ENCODE data around the gene MAPKAP1.

MAPKAP1 gene

DNA sequence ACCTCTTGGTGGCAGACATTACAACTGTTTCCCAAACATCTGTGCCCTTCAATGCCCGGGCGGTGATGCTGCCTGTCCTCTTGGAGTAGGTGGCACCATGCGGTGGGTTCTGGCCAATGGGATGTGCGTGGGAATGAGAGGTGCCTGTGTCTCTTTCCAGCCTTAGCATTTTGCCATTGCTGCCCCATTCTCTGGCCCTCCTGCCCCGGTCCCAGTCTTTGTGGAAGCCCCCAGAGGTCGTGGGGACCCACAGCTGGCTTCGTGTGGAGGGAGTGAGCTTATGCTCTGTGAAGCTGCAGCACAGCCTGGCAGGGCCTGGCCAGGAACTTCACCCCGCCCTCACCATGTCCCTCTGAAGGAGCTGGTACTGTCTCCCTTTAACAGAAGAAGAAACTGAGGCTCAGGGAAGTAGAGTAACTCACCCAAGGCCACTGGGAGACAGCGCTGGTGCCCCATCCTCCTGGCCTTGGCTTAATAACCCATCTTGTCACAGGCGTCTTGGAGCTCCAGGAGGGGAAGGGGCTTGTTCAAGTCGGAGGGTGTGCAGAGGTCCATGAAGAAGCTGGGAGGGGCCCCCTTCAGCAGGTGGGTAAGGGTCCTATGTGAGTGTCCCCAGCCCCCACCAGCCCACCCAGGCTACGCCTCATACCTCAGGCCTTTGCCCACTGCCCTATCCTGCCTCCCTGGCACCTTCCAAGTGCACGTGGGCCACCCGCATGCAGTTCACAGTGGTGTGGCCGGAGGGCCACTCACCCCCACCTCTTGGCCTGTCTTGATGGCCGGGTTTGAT lies 271.8 kb downstream of the MAPKAP1 start:
- no peaks in the 10 kb centered on the region for H3K27me3 Mint-ChIP-seq
- H3K4me1 Mint-ChIP-seq (ENCODE audit: low read depth) = no peaks in the 10 kb centered on the region
- H3K36me3 Mint-ChIP-seq (ENCODE audit: low read depth) = peaks cover 17% of the 10 kb centered on the region
- H3K4me3 Mint-ChIP-seq = no peak overlapping the region
- H3K9me3 Mint-ChIP-seq = no peaks in the 10 kb centered on the region
- H3K27ac Mint-ChIP-seq = no peak overlapping the region

DNA sequence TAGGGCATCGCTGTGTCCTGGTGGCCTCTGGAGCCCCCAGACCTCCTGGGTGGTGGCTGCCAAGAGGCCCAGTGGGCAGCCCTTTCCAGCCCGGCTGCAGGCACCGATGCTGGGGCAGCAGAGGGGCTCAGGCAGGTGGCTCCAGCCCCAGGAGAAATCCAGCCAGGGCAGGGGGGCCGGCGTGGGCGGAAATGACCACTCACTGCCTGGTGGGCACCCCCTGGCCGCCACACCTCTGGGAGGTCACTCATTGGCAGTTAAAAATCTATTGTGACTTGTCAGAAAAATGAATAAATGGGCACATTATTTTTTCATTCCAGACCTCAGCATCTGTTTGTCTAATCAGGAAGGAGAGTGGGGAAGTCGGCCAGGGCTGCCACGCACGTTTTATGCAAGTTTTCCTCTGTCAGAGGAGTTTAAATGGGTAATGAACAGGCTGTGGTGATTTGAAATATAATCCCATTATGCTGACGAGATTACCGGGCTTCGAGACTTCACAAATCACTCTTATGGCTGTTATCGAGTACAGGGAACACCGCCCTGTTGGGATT lies 273.5 kb downstream of the MAPKAP1 start:
- Mint-ChIP-seq H3K27me3 (no peaks in the 10 kb centered on the region), H3K36me3 (ENCODE audit: low read depth) (peaks cover 11% of the 10 kb centered on the region), H3K9me3 (no peaks in the 10 kb centered on the region), H3K27ac (no peak overlapping the region), H3K4me3 (no peak overlapping the region), H3K4me1 (ENCODE audit: low read depth) (no peaks in the 10 kb centered on the region)

DNA sequence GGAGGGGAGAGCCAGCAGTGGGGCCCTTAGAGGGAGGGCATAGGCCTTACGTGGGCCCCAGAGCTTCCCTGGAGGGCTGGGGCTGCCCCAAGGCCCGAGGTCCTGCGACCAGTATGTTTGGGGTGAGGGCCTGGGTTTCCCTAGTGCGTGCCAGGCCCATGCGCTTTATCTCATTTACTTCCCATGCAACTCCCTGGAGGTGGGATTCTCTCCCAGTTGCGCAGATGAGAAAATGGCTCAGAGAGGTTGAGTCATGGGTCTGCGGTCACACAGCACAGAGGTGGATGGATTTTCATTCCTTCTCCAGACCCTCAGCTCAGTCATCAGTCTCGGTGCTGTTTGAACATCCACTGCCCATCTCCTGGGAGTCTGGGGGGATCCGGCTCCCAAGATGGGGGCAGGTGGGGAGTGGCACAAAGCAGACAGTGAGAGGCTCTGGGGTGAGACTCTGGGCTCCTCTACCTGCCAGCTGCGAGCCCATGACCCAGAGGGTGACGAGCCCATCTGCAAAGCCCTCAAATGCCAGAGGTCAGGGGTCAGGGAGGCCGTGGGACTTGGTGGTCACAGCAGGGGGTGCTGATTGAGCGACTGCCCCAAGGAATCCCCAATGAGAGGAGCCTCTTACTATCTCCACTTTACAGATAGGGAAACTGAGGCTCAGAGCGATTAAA lies 274.2 kb downstream of the MAPKAP1 start:
- H3K36me3 Mint-ChIP-seq (ENCODE audit: low read depth) = peaks cover 4% of the 10 kb centered on the region
- no peaks in the 10 kb centered on the region for H3K9me3 Mint-ChIP-seq
- H3K27ac Mint-ChIP-seq = no peak overlapping the region
- no peaks in the 10 kb centered on the region for H3K27me3 Mint-ChIP-seq
- no peak overlapping the region for H3K4me3 Mint-ChIP-seq
- H3K4me1 Mint-ChIP-seq (ENCODE audit: low read depth) = no peaks in the 10 kb centered on the region

DNA sequence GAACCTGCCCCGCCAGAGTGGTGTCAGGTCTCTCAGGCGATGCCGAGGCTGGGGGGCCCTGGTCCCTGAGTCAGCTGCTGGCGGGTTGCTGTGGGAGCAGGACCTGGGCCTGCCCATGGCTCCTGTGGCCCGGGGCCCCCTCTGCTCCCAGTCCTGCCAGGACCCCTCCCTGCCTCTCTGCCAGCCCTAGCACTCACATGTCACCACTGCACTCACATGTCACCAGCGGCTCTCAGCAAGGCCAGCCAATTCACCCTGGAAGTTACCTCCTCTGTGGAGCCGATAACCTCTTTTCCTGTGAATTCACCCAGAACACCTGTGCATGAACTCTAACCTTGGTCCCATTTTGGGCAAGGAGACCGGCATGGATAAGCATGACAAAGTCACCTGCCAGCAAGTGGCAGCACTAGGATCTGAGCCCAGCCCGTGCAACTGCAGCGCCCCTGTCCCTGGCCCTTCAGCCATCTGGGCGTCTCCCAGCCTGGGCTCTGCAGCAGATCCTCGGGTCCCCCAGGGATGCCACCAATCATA lies 275.2 kb downstream of the MAPKAP1 start:
- Mint-ChIP-seq H3K36me3 (ENCODE audit: low read depth) (no peaks in the 10 kb centered on the region), H3K27ac (no peak overlapping the region), H3K9me3 (no peaks in the 10 kb centered on the region), H3K27me3 (no peaks in the 10 kb centered on the region), H3K4me1 (ENCODE audit: low read depth) (no peaks in the 10 kb centered on the region), H3K4me3 (no peak overlapping the region)

DNA sequence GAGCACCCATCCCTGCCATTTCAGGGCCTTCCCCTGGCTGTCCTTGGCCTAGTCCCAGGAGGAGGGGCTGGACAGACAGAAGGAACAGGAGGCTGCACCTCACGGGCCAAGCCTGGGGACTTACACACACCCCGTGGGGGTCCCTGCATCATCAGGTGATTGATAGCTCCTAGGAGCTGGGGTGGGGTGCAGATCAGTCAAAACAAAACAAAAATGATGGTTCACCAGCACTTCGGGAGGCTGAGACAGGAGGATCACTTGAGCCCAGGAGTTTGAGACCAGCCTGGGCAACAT lies 276.0 kb downstream of the MAPKAP1 start:
- Mint-ChIP-seq H3K27ac (no peak overlapping the region), H3K4me1 (ENCODE audit: low read depth) (no peaks in the 10 kb centered on the region), H3K27me3 (no peaks in the 10 kb centered on the region), H3K36me3 (ENCODE audit: low read depth) (no peaks in the 10 kb centered on the region), H3K9me3 (no peaks in the 10 kb centered on the region), H3K4me3 (no peak overlapping the region)

DNA sequence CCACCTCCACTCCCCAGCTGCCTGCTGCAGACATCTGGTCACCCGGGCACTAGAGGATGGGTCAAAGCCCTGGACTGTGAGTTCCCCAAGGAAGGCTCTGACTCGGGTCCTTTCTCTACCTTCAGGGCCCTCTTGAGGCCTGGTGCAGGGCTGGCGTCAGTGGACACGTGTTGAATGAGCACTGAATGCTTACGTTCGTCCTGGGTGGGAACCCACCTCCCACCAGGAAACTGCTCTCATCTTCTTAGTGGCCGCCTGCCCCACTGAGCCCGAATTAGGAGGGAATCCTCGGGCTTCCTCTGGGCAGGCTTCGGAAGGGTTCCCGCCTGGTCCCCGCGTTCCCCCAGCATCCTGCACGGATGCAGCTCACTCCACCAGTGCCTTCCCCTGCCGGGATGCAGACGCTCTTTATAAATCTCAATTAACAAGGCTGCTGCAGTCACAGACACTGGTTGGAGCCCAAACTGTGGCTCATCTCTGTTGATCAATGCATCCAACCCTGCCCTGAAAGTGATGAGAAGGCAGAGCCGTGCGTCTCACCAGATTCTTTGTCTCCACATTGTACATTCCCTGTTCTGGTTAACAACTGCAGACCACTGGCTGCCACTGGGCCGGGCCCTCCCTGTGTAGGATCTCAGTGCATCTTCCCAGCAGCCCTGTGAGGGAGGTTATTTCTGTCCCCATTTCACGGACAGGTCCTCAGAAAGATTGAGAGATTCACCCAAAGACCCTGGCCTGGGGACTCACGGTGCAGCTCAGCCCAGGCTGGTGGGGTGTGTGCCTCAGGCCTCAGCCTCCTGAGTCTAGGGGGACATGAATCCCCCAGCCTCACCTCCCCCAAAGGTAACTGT lies 276.6 kb downstream of the MAPKAP1 start:
- Mint-ChIP-seq H3K27ac (no peak overlapping the region), H3K4me3 (no peak overlapping the region), H3K27me3 (no peaks in the 10 kb centered on the region), H3K4me1 (ENCODE audit: low read depth) (no peaks in the 10 kb centered on the region), H3K36me3 (ENCODE audit: low read depth) (no peaks in the 10 kb centered on the region), H3K9me3 (no peaks in the 10 kb centered on the region)

DNA sequence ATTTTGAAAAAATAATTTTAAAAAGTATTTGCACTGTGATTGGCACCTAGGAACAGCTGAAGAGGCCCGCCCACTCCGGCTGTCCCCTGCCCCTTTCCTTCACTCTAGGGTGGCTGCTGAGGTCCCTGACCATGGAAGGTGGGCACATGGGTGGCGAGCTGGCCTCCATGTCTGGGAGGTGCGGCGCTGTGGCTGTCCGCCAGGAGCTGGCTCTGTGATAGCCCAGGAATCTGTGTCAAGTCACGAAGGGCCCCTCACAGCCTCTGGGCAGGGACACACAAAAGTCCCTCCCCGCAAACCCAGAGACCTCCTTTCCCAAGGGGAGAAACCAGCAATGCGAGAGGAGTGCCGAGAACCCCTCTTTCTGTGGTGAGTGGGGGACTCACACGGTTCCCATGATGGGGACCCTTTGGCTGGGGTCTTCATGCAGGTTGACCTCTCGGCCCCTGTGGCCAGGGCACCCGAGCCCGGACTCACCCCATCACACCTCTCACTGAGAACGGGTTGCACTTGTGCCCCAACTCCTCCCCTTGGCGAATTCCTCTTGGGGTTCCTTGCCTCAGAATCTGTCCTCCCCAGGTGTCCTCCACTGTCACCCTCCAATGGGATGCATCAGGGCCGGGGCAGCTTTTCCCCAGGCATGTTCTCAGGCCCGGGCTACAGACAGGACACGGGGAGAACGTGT lies 277.4 kb downstream of the MAPKAP1 start:
- H3K27me3 Mint-ChIP-seq = no peaks in the 10 kb centered on the region
- H3K27ac Mint-ChIP-seq = no peak overlapping the region
- no peaks in the 10 kb centered on the region for H3K36me3 Mint-ChIP-seq (ENCODE audit: low read depth)
- no peaks in the 10 kb centered on the region for H3K9me3 Mint-ChIP-seq
- H3K4me1 Mint-ChIP-seq (ENCODE audit: low read depth) = no peaks in the 10 kb centered on the region
- no peak overlapping the region for H3K4me3 Mint-ChIP-seq

DNA sequence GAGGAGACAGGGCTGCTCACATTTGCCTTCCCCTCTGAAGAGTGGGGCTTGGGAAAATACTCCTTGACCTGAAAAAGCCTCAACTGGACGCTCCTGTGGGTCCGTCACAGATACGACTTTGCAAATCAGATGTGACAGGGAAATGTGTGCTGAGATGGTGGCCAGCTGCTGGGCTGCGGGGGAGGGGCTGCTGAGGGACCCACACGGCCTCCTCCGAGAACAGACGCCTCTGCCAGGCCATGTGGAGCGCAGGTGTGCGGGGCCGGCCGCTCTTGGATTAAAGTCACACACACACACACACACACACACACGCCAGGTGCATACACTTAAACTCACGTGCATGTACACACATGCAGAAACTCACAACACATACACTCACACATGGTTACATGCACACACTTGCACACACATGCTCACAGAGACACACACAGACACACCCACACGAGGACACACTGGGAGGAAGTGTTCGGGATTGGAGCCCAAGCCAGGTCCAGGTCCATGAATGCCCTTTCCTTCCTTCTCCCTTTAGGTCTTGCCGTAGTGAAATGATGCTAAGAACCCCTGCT lies 278.0 kb downstream of the MAPKAP1 start:
- H3K4me1 Mint-ChIP-seq (ENCODE audit: low read depth) = no peaks in the 10 kb centered on the region
- no peak overlapping the region for H3K4me3 Mint-ChIP-seq
- H3K9me3 Mint-ChIP-seq = no peaks in the 10 kb centered on the region
- no peaks in the 10 kb centered on the region for H3K36me3 Mint-ChIP-seq (ENCODE audit: low read depth)
- H3K27ac Mint-ChIP-seq = no peak overlapping the region
- H3K27me3 Mint-ChIP-seq = no peaks in the 10 kb centered on the region

DNA sequence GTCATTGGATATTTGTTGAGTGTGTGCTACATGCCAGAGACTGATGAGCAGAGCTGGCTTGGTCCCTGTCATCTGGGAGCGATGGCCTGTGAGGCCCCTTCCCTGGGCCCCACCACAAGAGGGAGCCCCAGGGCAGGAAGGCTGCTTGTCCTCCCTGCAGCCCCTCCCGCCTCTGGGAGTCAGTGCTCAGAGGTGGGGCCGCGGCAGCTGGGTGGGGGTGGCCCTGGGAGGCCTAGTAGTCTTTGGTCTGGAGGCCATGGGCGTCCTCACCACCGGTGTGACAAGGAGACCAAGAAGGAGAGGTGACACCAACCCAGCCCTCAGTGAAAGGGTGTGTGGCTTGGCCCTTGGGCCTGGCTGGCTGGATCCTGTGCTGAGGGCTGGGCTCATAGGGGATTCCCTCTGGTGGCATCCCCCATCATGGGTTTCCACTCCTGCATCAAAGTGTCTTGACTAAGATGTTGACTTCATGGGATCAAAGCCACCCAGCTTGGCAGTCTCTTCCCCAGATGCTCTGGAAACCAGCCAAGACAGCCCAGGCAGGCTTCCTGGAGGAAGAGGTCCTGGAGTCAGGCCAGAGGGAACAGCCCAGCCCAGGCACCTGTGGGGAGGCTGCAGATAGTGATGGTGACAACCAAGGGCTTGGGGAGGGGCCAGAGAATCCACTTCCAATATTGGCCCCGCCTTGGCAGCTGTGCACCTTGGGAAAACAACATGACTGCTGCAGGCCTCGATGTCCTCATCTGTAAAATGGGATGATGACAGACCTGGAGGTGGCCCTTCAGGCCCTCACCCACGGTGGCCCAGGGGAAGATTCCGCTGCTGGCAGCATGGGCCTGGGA lies 278.7 kb downstream of the MAPKAP1 start:
- H3K27me3 Mint-ChIP-seq = no peaks in the 10 kb centered on the region
- no peaks in the 10 kb centered on the region for H3K36me3 Mint-ChIP-seq (ENCODE audit: low read depth)
- no peak overlapping the region for H3K4me3 Mint-ChIP-seq
- H3K4me1 Mint-ChIP-seq (ENCODE audit: low read depth) = no peaks in the 10 kb centered on the region
- no peak overlapping the region for H3K27ac Mint-ChIP-seq
- H3K9me3 Mint-ChIP-seq = no peaks in the 10 kb centered on the region

DNA sequence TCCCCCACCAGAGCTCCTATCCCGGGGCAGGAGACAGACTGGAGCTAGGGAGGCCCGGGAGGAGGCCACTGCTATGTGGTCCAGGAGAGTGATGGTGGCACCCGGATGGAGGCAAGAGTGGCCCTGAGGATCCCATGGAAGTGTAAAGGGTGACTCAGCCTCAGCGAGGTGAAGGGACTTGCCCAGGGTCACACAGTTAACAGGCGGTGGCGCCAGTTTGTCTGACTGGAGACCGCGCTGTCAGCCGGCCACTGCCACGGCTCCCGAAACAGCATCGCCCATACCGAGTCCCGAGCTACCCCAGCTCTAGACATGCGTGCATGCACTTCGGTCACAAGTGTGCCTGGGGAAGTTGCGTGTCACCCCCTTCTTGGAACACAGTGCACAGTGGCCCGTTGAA lies 279.5 kb downstream of the MAPKAP1 start:
- Mint-ChIP-seq H3K27ac (no peak overlapping the region), H3K4me3 (no peak overlapping the region), H3K9me3 (no peaks in the 10 kb centered on the region), H3K27me3 (no peaks in the 10 kb centered on the region), H3K4me1 (ENCODE audit: low read depth) (no peaks in the 10 kb centered on the region), H3K36me3 (ENCODE audit: low read depth) (no peaks in the 10 kb centered on the region)

DNA sequence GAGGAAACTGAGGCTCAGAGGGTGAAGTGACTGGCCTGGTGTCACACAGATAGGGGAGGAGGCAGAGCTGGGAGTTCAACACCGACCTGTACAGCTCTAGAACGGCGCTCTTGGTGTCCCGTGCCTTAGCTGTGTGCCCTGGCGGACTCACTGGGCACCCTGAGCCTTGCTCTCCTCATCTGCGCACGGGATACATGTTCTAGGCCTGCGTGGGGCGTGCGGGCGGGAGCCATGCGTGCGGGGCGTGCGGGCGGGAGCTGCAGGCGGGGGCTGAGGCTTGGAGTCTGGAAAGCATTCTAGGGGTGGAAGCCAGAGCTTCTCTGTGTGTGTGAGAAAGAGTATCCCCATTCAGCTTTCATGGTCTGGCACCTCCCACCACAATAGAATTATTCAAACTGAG lies 280.1 kb downstream of the MAPKAP1 start:
- Mint-ChIP-seq H3K9me3 (no peaks in the 10 kb centered on the region), H3K4me1 (ENCODE audit: low read depth) (no peaks in the 10 kb centered on the region), H3K27me3 (no peaks in the 10 kb centered on the region), H3K4me3 (no peak overlapping the region), H3K27ac (no peak overlapping the region), H3K36me3 (ENCODE audit: low read depth) (no peaks in the 10 kb centered on the region)

DNA sequence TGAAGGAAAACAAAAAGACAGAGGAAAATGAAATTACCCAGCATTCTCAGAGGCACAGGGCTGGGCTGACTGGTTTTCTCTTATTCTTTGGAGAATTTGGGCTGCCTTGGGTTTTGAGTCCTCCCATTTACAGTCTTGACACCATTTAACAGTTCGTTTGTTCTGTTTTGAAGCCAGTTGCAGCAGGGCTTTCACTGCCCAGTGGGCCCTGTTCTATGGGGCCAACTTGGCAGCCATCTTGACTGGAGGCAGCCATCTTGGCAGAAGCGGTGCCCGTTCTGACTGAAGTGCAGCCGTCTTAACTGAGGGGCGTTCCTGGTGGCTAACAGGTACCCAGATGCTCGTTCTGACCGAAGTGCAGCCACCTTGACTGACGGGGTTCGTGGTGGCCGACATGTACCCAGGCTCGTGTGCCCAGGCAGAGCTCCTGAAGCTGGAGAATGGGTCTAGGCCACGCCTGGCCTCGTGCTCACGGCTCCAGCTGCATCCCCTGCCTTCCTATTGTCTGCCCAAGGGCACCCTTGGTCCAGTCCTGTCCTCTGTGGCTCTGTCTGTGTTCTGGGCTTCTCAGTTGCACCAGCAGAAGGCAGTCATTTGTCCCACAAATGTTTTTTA lies 281.0 kb downstream of the MAPKAP1 start:
- no peaks in the 10 kb centered on the region for H3K27me3 Mint-ChIP-seq
- no peak overlapping the region for H3K27ac Mint-ChIP-seq
- no peak overlapping the region for H3K4me3 Mint-ChIP-seq
- H3K36me3 Mint-ChIP-seq (ENCODE audit: low read depth) = no peaks in the 10 kb centered on the region
- H3K9me3 Mint-ChIP-seq = no peaks in the 10 kb centered on the region
- H3K4me1 Mint-ChIP-seq (ENCODE audit: low read depth) = no peaks in the 10 kb centered on the region

DNA sequence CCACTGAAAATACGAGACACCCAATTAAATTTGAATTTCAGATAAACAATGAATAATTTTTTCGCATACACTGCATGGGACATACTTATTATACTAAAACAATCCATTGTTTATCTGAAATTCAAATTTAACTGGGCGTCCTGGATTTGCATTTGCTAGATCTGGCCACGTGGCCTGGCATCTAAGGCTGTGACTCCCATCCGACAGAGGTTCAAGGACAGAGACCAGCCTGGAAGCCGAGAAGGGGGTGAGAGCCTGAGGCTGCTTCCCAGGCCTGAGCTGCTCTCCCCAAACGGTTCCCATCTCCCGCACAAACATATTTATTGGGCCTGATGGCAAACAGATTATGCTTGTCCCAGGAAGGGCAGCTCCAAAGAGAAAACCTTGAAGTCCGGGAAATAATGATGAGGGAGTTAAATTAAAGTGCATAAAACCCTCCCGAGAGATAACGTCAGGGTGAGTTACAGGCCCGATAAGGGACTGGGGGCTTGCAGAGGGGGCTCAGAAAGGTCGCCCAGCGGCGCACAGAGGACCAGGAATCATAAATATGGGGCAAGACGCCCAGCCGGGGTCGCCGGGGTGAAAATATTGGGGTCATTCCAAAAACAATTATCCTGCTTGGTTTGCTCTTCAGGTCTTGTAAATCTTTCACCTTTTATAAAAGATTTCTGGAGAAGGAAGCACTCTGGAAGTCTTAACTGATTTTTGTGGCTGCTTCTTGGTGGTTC lies 281.7 kb downstream of the MAPKAP1 start:
- peaks cover 3% of the 10 kb centered on the region for H3K27me3 Mint-ChIP-seq
- H3K4me1 Mint-ChIP-seq (ENCODE audit: low read depth) = no peaks in the 10 kb centered on the region
- no peaks in the 10 kb centered on the region for H3K36me3 Mint-ChIP-seq (ENCODE audit: low read depth)
- H3K27ac Mint-ChIP-seq = no peak overlapping the region
- H3K4me3 Mint-ChIP-seq = no peak overlapping the region
- no peaks in the 10 kb centered on the region for H3K9me3 Mint-ChIP-seq

Data from stimulated activated naive CD8-positive, alpha-beta T cell treated with anti-CD3 and anti-CD28 coated beads, Interleukin-15, Interleukin-2, amounts not matched to agents 100 ng/mL and 50 ng/mL, for 24 hours (primary cell).